IPS-18a (cell line): Measurements from ENCODE around the gene GSDMA.
A peak's percentile ranks its signal among the peaks of the same experiment; 100 is the strongest.
"Not testable (repeated sequence)": the region's sequence is repeated elsewhere in the genome, so short reads cannot be mapped to it uniquely, and the experiment has no call there.

ENCODE experiments used
- H3K27ac ChIP-seq: one replicate; pipeline ENCODE4 v1.5.1; 2013; ENCODE audit warnings: low read length
- H3K27me3 ChIP-seq: one replicate; pipeline ENCODE4 v1.6.1; 2013; ENCODE audit warnings: mild to moderate bottlenecking, low read length; ENCODE audit not compliant: control insufficient read depth, insufficient read depth
- H3K36me3 ChIP-seq: one replicate; pipeline ENCODE4 v1.6.1; 2013; ENCODE audit warnings: low read depth, low read length; ENCODE audit not compliant: control insufficient read depth
- H3K4me1 ChIP-seq: one replicate; pipeline ENCODE4 v1.6.1; 2013; ENCODE audit warnings: low read depth, low read length; ENCODE audit not compliant: control insufficient read depth
- H3K4me3 ChIP-seq: one replicate; pipeline ENCODE4 v1.5.1; 2013; ENCODE audit warnings: low read length
- H3K9ac ChIP-seq: one replicate; pipeline ENCODE4 v1.6.1; 2013; ENCODE audit warnings: mild to moderate bottlenecking, low read length, moderate library complexity
- H3K9me3 ChIP-seq: one replicate; pipeline ENCODE4 v1.6.1; 2013; ENCODE audit warnings: low read depth, low read length; ENCODE audit not compliant: control insufficient read depth

GSDMA gene

DNA sequence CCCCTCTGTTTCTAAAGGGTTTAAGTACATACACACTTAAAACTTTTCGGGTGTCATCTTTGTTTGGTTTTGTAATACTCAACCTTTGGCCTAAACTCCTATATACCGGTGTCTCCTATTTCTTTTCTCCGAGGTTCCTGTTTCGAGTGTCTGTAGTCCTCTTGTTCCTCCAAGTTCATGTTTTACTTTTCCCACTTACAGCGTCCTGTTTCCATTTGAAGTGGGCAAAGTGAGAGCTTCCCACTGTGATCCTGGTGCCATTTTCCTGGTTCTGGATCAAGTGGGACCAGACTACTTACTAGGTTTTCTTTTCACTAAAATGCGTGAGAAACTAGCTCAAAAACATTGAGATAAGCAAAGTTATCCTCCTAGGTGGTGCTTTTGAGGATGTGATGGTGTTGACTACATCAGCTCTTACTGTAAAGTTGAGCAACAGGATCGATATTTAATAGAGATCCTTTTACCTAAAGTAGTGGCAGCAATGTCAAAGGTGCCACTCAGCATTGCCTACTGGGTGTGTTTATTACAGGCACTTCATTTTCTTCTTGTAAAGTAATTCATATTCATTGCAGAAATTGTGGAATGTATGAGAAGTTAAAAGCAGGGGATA, 19.1 kb downstream of the GSDMA start:
- Histone ChIP-seq H3K4me3 (peak overlapping the region; percentile 97), H3K9me3 (no peaks in the 10 kb centered on the region), H3K36me3 (peaks cover 28% of the 10 kb centered on the region), H3K4me1 (peaks cover 9% of the 10 kb centered on the region), H3K27ac (no peak overlapping the region), H3K9ac (peak overlapping the region; percentile 89), H3K27me3 (peaks cover 6% of the 10 kb centered on the region)

DNA sequence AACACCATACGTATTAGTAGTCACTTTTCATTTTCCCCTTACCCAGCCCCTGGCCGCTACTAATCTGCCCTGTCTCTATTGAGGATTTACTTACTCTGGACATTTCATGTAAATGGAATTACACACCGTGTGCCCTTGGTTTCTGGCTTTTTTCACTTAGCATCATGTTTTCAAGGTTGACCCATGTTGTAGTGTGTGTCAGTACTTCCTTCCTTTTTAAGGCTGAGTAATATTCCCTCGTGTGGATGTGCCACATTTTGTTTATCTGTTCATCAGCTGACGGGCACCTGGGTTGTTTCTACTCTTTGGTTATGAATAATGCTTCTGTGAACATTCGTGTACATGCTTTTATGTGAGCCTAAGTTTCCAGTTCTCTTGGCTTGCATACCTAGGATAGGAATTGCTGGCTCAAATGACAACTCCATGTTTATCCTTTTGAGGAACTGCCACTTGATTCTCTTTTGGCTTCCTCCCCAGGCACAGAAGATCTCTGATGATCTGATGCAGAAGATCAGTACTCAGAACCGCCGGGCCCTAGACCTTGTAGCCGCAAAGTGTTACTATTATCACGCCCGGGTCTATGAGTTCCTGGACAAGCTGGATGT, 25.5 kb downstream of the GSDMA start:
- Histone ChIP-seq H3K27ac (no peak overlapping the region), H3K9me3 (no peaks in the 10 kb centered on the region), H3K9ac (no peak overlapping the region), H3K4me1 (no peaks in the 10 kb centered on the region), H3K4me3 (no peak overlapping the region), H3K27me3 (no peaks in the 10 kb centered on the region), H3K36me3 (peaks cover 91% of the 10 kb centered on the region)

DNA sequence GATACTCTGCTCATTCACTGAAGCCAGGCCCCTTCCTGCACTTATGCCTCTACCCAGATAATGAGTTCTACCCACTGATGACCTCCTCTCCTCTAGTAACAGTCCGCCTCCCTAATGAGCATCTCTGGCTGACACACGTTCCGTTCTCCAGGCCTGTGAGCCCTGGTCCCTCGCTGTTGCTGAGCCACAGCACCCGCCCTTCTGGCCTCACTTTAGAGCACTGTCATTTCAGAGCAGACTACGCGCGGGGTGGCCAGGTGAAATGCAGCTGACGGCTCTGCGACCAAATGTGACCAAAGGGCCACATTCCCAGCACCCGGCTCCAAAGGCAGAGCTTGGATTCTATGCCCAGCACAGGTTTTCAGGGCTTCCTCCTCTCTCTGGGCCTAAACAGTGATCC, 31.6 kb downstream of the GSDMA start:
- H3K9ac ChIP-seq = no peak overlapping the region
- H3K36me3 ChIP-seq = peaks cover 82% of the 10 kb centered on the region
- H3K9me3 ChIP-seq = no peaks in the 10 kb centered on the region
- no peaks in the 10 kb centered on the region for H3K4me1 ChIP-seq
- H3K27ac ChIP-seq = no peak overlapping the region
- no peak overlapping the region for H3K4me3 ChIP-seq
- H3K27me3 ChIP-seq = no peaks in the 10 kb centered on the region

DNA sequence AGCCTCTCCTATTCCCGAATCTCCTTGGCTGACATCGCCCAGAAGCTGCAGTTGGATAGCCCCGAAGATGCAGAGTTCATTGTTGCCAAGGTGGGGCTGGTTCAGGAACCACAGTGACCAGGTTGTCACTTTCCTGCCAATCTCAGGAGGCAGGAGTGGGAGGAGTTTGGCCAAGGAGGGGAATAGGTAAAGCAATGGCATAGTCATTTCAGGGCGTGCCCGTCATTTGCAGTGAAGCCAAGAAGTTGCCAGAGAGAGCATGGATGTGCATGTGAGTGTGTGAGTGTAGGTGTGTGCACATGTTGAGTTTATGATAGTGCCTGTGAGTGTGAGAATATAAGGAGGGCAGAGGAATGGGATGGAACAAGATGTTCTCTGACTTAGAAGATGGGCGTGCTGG, 32.6 kb downstream of the GSDMA start:
- no peak overlapping the region for H3K9ac ChIP-seq
- H3K27ac ChIP-seq = no peak overlapping the region
- no peak overlapping the region for H3K4me3 ChIP-seq
- H3K9me3 ChIP-seq = no peaks in the 10 kb centered on the region
- H3K27me3 ChIP-seq = no peaks in the 10 kb centered on the region
- H3K36me3 ChIP-seq = peaks cover 72% of the 10 kb centered on the region
- no peaks in the 10 kb centered on the region for H3K4me1 ChIP-seq

DNA sequence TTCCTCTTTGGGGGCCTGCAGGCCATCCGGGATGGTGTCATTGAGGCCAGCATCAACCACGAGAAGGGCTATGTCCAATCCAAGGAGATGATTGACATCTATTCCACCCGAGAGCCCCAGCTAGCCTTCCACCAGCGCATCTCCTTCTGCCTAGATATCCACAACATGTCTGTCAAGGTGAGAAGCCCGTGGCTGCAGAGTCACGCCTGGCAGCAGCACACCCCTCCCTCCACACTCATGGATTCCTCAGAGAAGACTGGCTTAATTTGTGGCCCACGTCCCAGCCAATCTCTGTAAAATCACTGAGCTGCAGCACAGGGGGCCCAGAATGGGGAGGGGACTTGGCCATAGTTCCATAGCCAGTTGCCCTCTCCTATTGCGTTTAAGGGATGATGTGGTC, 33.4 kb downstream of the GSDMA start:
- Histone ChIP-seq H3K27ac (no peak overlapping the region), H3K9me3 (no peaks in the 10 kb centered on the region), H3K36me3 (peaks cover 66% of the 10 kb centered on the region), H3K27me3 (no peaks in the 10 kb centered on the region), H3K9ac (no peak overlapping the region), H3K4me1 (no peaks in the 10 kb centered on the region), H3K4me3 (no peak overlapping the region)

DNA sequence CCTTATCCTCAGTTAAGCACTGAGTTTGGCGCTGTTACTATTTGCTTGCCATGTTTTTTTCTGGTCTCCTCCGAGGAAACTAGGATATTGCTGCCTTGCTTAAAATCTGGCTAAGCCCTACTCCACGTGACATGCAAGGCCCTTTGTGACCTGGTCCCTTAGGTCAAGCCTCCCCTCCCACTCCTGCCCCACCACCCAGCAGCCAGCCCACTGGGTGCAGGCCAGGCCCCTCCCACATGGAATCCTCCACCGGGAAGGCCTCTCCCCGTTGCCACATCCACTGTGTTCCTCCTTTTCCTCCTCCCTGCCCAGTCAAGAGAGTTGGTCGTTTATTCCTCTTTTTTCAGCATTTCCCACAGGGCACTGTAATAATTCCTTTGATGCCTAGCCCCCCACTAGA, 34.0 kb downstream of the GSDMA start:
- no peak overlapping the region for H3K27ac ChIP-seq
- H3K9me3 ChIP-seq = no peaks in the 10 kb centered on the region
- no peaks in the 10 kb centered on the region for H3K4me1 ChIP-seq
- H3K27me3 ChIP-seq = no peaks in the 10 kb centered on the region
- no peak overlapping the region for H3K9ac ChIP-seq
- peaks cover 60% of the 10 kb centered on the region for H3K36me3 ChIP-seq
- no peak overlapping the region for H3K4me3 ChIP-seq

DNA sequence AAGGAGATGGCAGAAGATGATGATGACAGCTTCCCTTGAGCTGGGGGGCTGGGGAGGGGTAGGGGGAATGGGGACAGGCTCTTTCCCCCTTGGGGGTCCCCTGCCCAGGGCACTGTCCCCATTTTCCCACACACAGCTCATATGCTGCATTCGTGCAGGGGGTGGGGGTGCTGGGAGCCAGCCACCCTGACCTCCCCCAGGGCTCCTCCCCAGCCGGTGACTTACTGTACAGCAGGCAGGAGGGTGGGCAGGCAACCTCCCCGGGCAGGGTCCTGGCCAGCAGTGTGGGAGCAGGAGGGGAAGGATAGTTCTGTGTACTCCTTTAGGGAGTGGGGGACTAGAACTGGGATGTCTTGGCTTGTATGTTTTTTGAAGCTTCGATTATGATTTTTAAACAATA, 34.7 kb downstream of the GSDMA start:
- Histone ChIP-seq H3K4me1 (no peaks in the 10 kb centered on the region), H3K36me3 (peaks cover 53% of the 10 kb centered on the region)

DNA sequence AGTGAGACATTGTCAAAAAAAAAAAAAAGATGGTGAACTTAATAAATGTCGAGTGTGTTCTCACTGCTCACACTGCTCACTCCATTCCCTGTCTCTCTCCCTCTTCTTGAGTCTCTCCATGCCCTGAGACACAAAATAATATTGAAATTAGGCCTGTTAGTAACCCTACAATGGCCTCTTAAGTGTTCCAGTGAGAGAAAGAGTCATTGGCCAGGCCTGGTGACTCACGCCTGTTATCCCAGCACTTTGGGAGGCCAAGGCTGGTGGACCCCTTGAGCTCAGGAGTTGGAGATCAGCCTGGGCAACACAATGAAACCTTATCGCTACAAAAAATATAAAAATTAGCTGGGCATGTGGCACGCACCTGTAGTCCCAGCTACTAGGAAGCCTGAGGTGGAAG, 36.3 kb downstream of the GSDMA start:
- Histone ChIP-seq H3K9ac (no peak overlapping the region), H3K9me3 (no peaks in the 10 kb centered on the region), H3K4me3 (no peak overlapping the region), H3K27ac (no peak overlapping the region), H3K4me1 (no peaks in the 10 kb centered on the region), H3K27me3 (no peaks in the 10 kb centered on the region), H3K36me3 (peaks cover 37% of the 10 kb centered on the region)

More for the DNA sequence above, 34.7 kb downstream of the GSDMA start:
- Histone ChIP-seq H3K9me3 (no peaks in the 10 kb centered on the region), H3K9ac (no peak overlapping the region), H3K4me3 (no peak overlapping the region), H3K27me3 (no peaks in the 10 kb centered on the region), H3K27ac (no peak overlapping the region)

DNA sequence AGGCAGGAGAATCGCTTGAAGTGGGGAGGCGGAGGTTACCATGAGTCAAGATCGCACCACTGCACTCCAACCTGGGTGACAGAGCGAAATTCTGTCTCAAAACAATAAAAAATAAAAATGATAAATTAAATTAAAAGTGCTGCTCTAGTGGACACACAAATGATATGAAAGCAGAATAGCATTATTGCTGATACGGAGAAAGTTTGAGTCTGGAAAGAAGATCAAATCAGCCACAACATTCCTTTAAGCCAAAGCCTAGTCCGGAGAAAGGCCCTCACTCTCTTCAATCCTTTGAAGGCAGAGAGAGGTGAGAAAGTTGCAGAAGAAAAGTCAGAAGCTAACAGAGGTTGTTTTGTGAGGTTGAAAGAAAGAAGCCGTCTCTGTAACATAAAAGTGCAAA, 37.4 kb downstream of the GSDMA start:
- Histone ChIP-seq H3K9me3 (no peaks in the 10 kb centered on the region), H3K27ac (no peak overlapping the region)

DNA sequence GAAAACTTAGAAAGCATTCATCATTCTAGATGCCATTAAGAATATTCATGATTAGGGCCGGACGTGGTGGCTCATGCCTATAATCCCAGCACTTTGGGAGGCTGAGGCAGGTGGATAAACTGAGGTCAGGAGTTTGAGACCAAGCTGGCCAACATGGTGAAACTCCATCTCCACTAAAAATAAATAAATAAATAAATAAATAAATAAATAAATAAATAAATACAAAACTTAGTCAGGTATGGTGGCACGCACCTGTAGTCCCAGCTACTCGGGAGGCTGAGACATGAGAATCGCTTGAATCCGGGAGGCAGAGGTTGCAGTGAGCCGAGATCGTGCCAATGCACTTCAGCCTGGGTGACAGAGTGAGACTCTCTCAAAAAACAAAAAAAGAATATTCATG, 38.5 kb downstream of the GSDMA start:
- not testable (repeated sequence) for H3K9me3 ChIP-seq, H3K9ac ChIP-seq, H3K4me3 ChIP-seq, H3K4me1 ChIP-seq, H3K27me3 ChIP-seq, H3K27ac ChIP-seq
- peaks cover 15% of the 10 kb centered on the region for H3K36me3 ChIP-seq

More for the DNA sequence above, 37.4 kb downstream of the GSDMA start:
- no peak overlapping the region for H3K9ac ChIP-seq
- H3K27me3 ChIP-seq = no peaks in the 10 kb centered on the region
- H3K4me3 ChIP-seq = no peak overlapping the region
- H3K4me1 ChIP-seq = no peaks in the 10 kb centered on the region
- peaks cover 26% of the 10 kb centered on the region for H3K36me3 ChIP-seq

DNA sequence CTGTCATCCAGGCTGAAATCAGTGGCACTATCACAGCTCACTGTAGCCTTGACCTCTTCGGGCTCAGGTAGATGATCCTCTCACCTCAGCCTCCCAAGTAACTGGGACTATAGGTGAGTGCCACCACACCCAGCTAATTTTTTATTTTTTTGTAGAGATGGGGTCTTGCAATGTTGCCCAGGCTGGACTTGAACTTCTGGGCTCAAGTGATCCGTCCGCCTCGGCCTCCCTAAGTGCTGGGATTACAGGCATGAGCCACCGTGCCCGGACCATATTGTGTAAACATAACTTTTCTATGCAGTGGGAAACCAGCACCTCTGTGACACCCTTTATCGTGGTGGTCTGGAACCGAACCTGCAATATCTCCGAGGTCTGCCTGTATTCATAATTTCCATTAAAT, 41.3 kb downstream of the GSDMA start:
- H3K4me3 ChIP-seq = no peak overlapping the region
- no peaks in the 10 kb centered on the region for H3K9me3 ChIP-seq
- H3K27me3 ChIP-seq = no peaks in the 10 kb centered on the region
- H3K27ac ChIP-seq = no peak overlapping the region
- H3K9ac ChIP-seq = no peak overlapping the region
- no peaks in the 10 kb centered on the region for H3K36me3 ChIP-seq
- H3K4me1 ChIP-seq = no peaks in the 10 kb centered on the region

DNA sequence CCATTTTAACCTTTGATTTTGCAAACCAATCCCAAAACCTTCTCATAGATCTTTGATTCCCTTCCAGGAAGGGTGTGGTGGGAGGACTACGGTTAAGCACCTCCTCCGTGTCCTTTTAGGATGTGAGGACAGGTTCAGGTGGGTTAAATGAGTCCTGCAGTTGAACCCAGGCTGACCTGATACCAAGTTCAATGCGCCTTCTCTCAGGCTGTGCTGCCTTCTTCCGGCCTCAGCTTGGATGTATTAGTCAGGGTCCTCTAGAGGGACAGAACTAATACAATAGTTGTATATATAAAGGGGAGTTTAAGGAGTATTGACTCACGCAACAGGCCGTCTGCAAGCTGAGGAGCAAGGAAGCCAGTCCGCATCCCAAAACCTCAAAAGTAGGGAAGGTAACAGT, 41.9 kb downstream of the GSDMA start:
- Histone ChIP-seq H3K27me3 (no peaks in the 10 kb centered on the region), H3K27ac (no peak overlapping the region), H3K4me3 (no peak overlapping the region), H3K9ac (no peak overlapping the region), H3K4me1 (no peaks in the 10 kb centered on the region), H3K9me3 (no peaks in the 10 kb centered on the region), H3K36me3 (no peaks in the 10 kb centered on the region)
